PC-3 (cell line): ENCODE data around the gene LCE1B. TPM values are rescaled to one million over a fixed set of nuclear protein-coding genes. Genes with fewer than 3 reads are reported as not detected.

Experiments used
- ATAC-seq: fragments of 200-7000 bp; cut with Tn5 transposase; 2 replicates; pipeline ENCODE4 v1.9.1; 2020; ENCODE audit warnings: mild to moderate bottlenecking, moderate library complexity
- BruUV-seq: library from RNA; stranded (reverse); fragments of 400-500 nt; replicated peaks from 2 replicates; lab custom pipeline; 2021; lab: Mats Ljungman, UMichigan
- CTCF ChIA-PET: fragments of 300-600 bp; sonication (Branson Sonifier 250); formaldehyde crosslinking; loops from one replicate; lab custom pipeline; 2022; ENCODE audit warnings: antibody characterized with exemption; lab: Charles Lee
- POLR2A ChIA-PET: fragments of 300-600 bp; sonication (Branson Sonifier 250); formaldehyde crosslinking; loops from one replicate; lab custom pipeline; 2022; ENCODE audit warnings: antibody characterized with exemption; ENCODE audit not compliant: unreplicated experiment; lab: Charles Lee
- DNase-seq: peaks from one replicate; pipeline ENCODE4 v3.0.0-alpha.2; 2015
- H2AFZ ChIP-seq: fragments of 300-600 bp; sonication (generic); 2 replicates; pipeline ENCODE4 v1.6.0; 2016; ENCODE audit warnings: antibody characterized with exemption, low read length
- H3F3A ChIP-seq: fragments of 300-600 bp; sonication (generic); one replicate; pipeline ENCODE4 v1.6.0; 2017; ENCODE audit warnings: antibody characterized with exemption, low read length, control low read depth, mild to moderate bottlenecking; ENCODE audit not compliant: unreplicated experiment
- H3K27ac ChIP-seq: fragments of 300-600 bp; sonication (generic); 2 replicates; pipeline ENCODE4 v1.5.1; 2016; ENCODE audit warnings: mild to moderate bottlenecking, low read length
- H3K27me3 ChIP-seq: fragments of 300-600 bp; sonication (generic); 2 replicates; pipeline ENCODE4 v1.6.1; 2016; ENCODE audit warnings: low read length, mixed read lengths
- H3K36me3 ChIP-seq: fragments of 300-600 bp; sonication (generic); 2 replicates; pipeline ENCODE4 v1.6.1; 2016; ENCODE audit warnings: low read depth, mixed run types, low read length, mixed read lengths
- H3K4me1 ChIP-seq: fragments of 300-600 bp; sonication (generic); 2 replicates; pipeline ENCODE4 v1.5.1; 2016; ENCODE audit warnings: low read length; ENCODE audit not compliant: insufficient read depth
- H3K4me2 ChIP-seq: fragments of 300-600 bp; sonication (generic); 2 replicates; pipeline ENCODE4 v1.6.0; 2016; ENCODE audit warnings: low read length
- H3K4me3 ChIP-seq: fragments of 300-600 bp; sonication (generic); 2 replicates; pipeline ENCODE4 v1.5.1; 2016; ENCODE audit warnings: mild to moderate bottlenecking, low read length, mixed read lengths
- H3K79me2 ChIP-seq: fragments of 300-600 bp; sonication (generic); 2 replicates; pipeline ENCODE4 v1.6.1; 2017; ENCODE audit warnings: low read length, mixed read lengths
- H3K9ac ChIP-seq: fragments of 300-600 bp; sonication (generic); 2 replicates; pipeline ENCODE4 v1.6.0; 2016; ENCODE audit warnings: mild to moderate bottlenecking, low read length
- H3K9me2 ChIP-seq: fragments of 300-600 bp; sonication (generic); replicated peaks from 2 replicates; pipeline ENCODE4 v1.6.1; 2016; ENCODE audit warnings: mixed run types, low read length, mixed read lengths
- H3K9me3 ChIP-seq: fragments of 300-600 bp; sonication (generic); 2 replicates; pipeline ENCODE4 v1.6.1; 2016; ENCODE audit warnings: low read length, mixed read lengths
- H4K20me1 ChIP-seq: fragments of 300-600 bp; sonication (generic); 2 replicates; pipeline ENCODE4 v1.6.1; 2016; ENCODE audit warnings: low read length, mixed read lengths
- CTCF ChIP-seq: fragments of 300-600 bp; sonication (generic); conservative IDR thresholded peaks from 2 replicates; pipeline ENCODE4 v1.5.1; 2017; ENCODE audit warnings: antibody characterized with exemption, low read depth, mild to moderate bottlenecking, low read length
- EZH2 ChIP-seq: fragments of 300-600 bp; sonication (generic); IDR thresholded peaks from one replicate; pipeline ENCODE4 v1.6.1; 2017; ENCODE audit warnings: antibody characterized with exemption, mild to moderate bottlenecking, low read length; ENCODE audit not compliant: unreplicated experiment
- EZH2phosphoT487 ChIP-seq: fragments of 300-600 bp; sonication (generic); IDR thresholded peaks from 2 replicates; pipeline ENCODE4 v1.6.1; 2018; ENCODE audit warnings: mild to moderate bottlenecking, antibody characterized with exemption, low read length, borderline replicate concordance
- intact Hi-C: fragments of 100-400 bp; cut with micrococcal nuclease; formaldehyde crosslinking; loops from 2 replicates; pipeline ENCODE4 v1.9.0; 2023
- total RNA-seq: library from RNA; depleted of rRNA; stranded (reverse); fragments of >200 nt; gene quantifications from 2 replicates; pipeline ENCODE4 v1.2.3, GENCODE V29; 2014

Gene LCE1B
- total RNA-seq, 1 experiment from 2014 or later: not detected

GRCh38 chr1:152827173-152827572 is 15.4 kb downstream of the LCE1B start, which contains the start of gene LCE1A:
Gene LCE1A (plus strand): TSS chr1:152827473. CDS start chr1:152827473, 0 bp downstream.
- ATAC-seq (no peak), DNase-seq (no peak)
- H3K27me3 ChIP-seq: peaks cover 57% of the 10 kb centered on the region
- H3K36me3 ChIP-seq: no peaks in the 10 kb centered on the region
- no peak within 1 kb of the TSS for H3K27ac ChIP-seq
- H3K79me2 ChIP-seq: no peaks in the 10 kb centered on the region
- H4K20me1 ChIP-seq: no peaks in the 10 kb centered on the region
- no peaks in the 10 kb centered on the region for H3F3A ChIP-seq
- no peak within 1 kb of the TSS for H2AFZ ChIP-seq
- H3K9me3 ChIP-seq: no peaks in the 10 kb centered on the region
- TF ChIP-seq EZH2: no peak
- no peak for TF ChIP-seq CTCF
- TF ChIP-seq EZH2phosphoT487: no peak
- no peak within 1 kb of the TSS for H3K4me2 ChIP-seq
- POLR2A ChIA-PET: no interaction called here
- H3K9ac ChIP-seq: no peak within 1 kb of the TSS
- intact Hi-C loops: no loop called here
- H3K4me1 ChIP-seq: no peaks in the 10 kb centered on the region
- CTCF ChIA-PET: no interaction called here
- BruUV-seq: no TSS peak
- H3K9me2 ChIP-seq: no peaks in the 10 kb centered on the region
- H3K4me3 ChIP-seq: no peak within 1 kb of the TSS

- Histone ChIP-seq H3K9me3 (no peaks in the 10 kb centered on the region), H3K4me2 (no peak overlapping the region), H3K9me2 (no peaks in the 10 kb centered on the region), H3K9ac (no peak overlapping the region), H3K27me3 (peaks cover 11% of the 10 kb centered on the region; the same call in 1 of the 2 replicates), H3K79me2 (no peaks in the 10 kb centered on the region), H3K4me3 (no peak overlapping the region), H3K36me3 (no peaks in the 10 kb centered on the region), H3F3A (no peaks in the 10 kb centered on the region), H3K27ac (no peak overlapping the region), H3K4me1 (no peaks in the 10 kb centered on the region), H2AFZ (no peak overlapping the region), H4K20me1 (no peaks in the 10 kb centered on the region)
- ChIA-PET CTCF (no interaction called here), POLR2A (no interaction called here)
- DNase-seq (no peak), ATAC-seq (no peak)
- intact Hi-C loops: no loop called here
- BruUV-seq: no TSS peak
- no peak for TF ChIP-seq CTCF
- no peak for TF ChIP-seq EZH2phosphoT487
- no peak for TF ChIP-seq EZH2
Measured at GRCh38 chr1:152836870-152837269, 25.1 kb downstream of the LCE1B start.

GRCh38 chr1:152842556-152842955 is 30.8 kb downstream of the LCE1B start, which contains the start of gene LCE6A:
Gene LCE6A (plus strand): TSS chr1:152842856. CDS start chr1:152843521, 665 bp downstream.
- no TSS peak for BruUV-seq
- Histone ChIP-seq H3F3A (no peaks in the 10 kb centered on the region), H3K9me3 (no peaks in the 10 kb centered on the region), H3K4me1 (no peaks in the 10 kb centered on the region), H3K9ac (no peak within 1 kb of the TSS), H3K4me3 (no peak within 1 kb of the TSS), H3K79me2 (no peaks in the 10 kb centered on the region), H3K4me2 (no peak within 1 kb of the TSS), H3K36me3 (no peaks in the 10 kb centered on the region), H3K27me3 (peaks cover 15% of the 10 kb centered on the region), H3K27ac (no peak within 1 kb of the TSS), H2AFZ (no peak within 1 kb of the TSS), H4K20me1 (no peaks in the 10 kb centered on the region), H3K9me2 (no peaks in the 10 kb centered on the region)
- ChIA-PET CTCF (no interaction called here), POLR2A (no interaction called here)
- intact Hi-C loops: no loop called here
- no peak for ATAC-seq
- TF ChIP-seq CTCF (no peak), EZH2phosphoT487 (no peak), EZH2 (no peak)
- no peak for DNase-seq
